Glomerular endothelial cell (primary cell): Measurements from ENCODE around the gene VMAC. TPM values are rescaled to one million over a fixed set of nuclear protein-coding genes. Genes with fewer than 3 reads are reported as not detected.

Experiments
- DNase-seq: peaks from one replicate; pipeline ENCODE4 v3.0.0-alpha.2; 2011; ENCODE audit warnings: low read depth, low spot score; ENCODE audit errors: extremely low read depth
- total RNA-seq: library from RNA; depleted of rRNA; stranded (reverse); fragments of >200 nt; gene quantifications from 2 replicates; pipeline ENCODE4 v1.2.3, GENCODE V29; 2015

The VMAC gene
- total RNA-seq, 1 donor from 2014 or later = 6.1 TPM

DNA sequence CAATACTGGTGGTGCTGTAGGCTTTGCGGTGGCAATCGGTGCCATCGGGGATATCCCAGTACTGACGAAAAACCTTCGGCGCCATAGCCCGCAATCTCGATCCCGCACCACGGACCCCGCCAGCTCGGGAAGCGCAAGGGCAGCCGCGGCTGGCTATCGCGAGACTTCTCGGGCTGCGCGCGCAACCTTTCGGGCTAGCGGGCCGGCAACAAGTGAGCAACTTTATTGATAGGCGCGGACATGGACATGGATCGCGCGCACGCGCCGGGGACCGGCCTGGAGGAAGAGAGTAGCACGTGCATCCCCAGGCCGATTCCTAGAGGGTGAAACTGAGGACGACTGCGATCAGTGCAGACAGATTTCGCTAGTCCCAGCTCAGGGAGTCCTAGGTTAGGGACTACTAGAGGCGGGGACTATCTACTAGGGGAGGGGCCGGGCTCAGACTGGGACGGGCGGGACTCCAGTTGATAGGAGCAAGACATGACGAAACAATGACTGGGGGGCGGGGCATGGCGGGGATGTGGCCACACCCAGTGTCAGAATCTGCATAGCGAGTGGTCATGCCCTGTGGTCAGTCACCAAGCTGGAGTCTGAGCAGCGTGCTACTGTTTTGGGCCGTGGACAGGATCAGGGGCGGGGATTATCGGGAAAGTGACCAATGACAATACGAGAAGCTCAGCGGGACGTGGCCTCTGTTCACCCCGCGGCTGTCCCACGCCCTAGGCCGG is 884 bp upstream of the VMAC start, which contains the start of gene NDUFA11:
Gene NDUFA11 (minus strand): TSS at position 167 of the 728 bp plus-strand sequence. CDS start 82 bp downstream, at position 85.
- no peak for DNase-seq

DNA sequence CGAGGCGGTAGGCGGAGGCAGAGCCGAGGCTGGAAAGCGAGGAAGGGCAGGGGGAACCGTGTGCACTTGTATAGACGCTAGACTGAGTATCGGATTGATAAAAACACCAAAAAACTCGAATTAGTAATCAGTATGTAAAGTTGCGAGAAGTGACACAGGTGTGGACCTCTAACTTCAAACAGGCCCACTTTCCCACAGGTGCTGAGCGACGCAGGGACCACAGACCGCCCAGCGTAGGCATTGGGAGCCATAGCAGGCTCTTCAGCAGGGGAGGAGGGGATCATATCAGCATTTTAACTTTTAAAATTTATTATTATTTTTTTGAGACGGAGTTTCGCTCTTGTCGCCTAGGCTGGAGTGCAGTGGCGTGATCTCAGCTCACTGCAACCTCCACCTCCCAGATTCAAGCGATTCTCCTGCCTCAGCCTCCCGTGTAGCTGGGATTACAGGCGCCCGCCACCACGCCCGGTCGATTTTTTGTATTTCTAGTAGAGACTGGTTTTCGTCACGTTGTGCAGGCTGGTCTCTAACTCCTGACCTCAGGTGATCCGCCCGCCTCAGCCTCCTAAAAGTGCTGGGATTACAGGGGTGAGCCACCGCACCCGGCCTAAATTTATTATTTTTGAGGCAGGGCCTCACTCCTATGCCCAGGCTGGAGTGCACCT is 574 bp downstream of the VMAC start:
- no peak for DNase-seq

DNA sequence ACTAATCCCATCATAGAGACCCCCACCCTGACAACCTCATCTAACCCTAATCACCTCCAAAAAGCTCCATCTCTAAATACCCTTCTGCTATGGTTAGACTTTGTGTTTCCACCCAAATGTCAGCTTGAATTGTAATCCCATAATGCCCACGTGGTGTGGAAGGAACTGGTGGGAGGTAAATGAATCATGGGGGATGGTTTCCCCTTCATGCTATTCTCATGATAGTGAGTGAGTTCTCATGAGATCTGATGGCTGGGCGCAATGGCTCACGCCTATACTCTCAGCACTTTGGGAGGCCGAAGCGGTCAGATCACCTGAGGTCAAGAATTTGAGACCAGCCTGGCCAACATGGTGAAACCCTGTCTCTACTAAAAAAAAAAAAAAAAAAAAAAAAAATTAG is 2.6 kb downstream of the VMAC start:
- DNase-seq = no peak

DNA sequence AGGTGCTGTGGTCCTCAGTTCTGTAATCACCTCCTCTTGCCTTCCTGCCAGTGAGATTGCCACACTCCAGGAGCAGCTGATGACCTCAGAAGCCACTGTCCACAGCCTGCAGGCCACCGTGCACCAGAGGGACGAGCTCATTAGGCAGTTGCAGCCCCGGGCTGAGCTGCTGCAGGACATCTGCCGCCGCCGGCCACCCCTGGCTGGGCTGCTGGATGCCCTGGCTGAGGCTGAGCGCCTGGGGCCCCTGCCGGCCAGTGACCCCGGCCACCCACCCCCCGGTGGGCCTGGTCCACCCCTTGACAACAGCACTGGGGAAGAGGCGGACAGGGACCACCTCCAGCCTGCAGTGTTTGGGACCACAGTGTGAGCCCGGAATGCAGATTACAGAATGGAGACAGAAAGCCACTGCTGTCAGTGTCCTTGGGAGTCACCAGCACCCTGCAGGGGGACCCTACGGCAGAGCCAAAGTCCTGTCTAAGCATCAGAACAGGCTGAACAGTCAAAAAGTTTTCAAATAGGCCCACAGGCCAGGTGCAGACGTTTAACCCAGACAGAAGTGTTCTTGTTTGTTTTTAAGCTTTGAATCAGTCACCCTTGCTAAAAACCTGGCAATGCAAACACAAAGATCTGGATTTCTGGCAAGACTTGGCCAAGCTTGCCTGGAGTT is 4.2 kb downstream of the VMAC start:
- no peak for DNase-seq

DNA sequence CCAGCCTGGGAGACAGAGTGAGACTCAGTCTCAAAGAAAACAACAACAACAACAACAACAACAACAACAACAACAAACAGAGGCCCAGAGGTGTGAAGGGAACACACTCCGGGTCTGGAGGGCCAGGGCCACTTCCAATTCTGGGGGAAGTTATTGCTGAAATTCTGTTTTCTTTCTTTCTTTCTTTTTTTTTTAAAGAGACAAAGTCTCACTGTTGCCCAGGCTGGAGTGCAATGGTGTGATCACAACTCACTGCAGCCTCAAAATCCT is 5.9 kb downstream of the VMAC start:
- no peak for DNase-seq

DNA sequence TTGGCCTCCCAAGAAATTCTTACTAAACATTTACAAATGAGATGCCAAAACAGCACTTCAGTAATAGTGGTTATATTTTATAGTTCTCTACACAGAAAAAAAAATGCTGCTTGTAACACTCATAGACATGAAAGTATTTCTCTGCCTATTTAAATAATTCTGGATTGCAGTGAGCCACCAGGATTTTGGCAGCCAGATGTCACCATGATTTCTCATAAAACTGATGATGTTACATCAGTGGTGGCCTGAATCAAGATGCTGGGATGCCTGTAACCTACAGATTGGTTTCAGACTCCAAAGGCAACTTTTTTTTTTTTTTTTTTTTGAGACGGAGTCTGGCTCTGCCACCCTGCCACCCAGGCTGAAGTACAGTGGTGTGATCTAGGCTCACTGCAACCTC is 6.7 kb downstream of the VMAC start:
- no peak for DNase-seq

DNA sequence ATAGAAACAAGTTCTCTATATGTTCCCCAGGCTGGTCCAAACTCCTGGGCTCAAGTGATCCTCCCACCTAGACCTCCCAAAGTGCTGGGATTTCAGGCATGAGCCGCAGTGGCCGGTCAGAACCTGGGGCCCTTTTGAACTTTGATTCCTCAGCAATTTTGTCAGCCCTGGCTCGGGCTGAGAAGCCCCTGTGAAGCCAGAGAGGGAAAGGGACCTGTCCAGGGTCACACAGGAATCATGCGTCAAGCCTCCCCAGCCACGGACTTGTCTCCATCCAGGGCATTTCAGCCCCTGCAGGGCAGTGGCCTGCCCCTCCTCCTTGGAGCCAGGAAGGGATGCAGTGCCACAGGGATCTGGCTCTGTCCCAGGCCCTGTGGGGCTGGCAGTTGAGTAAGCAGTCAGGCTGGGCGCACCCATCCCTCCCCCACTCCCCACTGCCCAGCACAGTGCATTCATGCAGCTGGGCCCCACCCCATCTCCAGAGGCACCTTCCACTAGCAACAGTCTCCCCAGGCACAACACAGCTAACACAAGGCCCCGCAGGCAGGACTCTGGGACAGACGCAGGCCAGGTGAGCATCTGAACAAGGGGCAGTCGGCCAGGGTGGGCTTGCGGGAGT is 9.2 kb downstream of the VMAC start, which contains the start of gene CAPS:
Gene CAPS (plus strand): TSS at position 516 of the 619 bp plus-strand sequence. CDS start 153 bp downstream, outside the sequence.
- no peak for DNase-seq

DNA sequence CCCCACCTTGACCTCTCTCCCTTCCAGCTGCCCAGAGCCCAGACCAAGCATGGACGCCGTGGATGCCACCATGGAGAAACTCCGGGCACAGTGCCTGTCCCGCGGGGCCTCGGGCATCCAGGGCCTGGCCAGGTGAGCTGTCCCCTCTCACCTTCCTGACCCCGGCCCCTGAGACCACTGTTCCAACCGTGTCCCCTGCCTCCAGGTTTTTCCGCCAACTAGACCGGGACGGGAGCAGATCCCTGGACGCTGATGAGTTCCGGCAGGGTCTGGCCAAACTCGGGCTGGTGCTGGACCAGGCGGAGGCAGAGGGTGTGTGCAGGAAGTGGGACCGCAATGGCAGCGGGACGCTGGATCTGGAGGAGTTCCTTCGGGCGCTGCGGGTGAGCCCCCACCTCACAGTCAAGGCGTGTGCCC is 9.7 kb downstream of the VMAC start:
- no peak for DNase-seq

DNA sequence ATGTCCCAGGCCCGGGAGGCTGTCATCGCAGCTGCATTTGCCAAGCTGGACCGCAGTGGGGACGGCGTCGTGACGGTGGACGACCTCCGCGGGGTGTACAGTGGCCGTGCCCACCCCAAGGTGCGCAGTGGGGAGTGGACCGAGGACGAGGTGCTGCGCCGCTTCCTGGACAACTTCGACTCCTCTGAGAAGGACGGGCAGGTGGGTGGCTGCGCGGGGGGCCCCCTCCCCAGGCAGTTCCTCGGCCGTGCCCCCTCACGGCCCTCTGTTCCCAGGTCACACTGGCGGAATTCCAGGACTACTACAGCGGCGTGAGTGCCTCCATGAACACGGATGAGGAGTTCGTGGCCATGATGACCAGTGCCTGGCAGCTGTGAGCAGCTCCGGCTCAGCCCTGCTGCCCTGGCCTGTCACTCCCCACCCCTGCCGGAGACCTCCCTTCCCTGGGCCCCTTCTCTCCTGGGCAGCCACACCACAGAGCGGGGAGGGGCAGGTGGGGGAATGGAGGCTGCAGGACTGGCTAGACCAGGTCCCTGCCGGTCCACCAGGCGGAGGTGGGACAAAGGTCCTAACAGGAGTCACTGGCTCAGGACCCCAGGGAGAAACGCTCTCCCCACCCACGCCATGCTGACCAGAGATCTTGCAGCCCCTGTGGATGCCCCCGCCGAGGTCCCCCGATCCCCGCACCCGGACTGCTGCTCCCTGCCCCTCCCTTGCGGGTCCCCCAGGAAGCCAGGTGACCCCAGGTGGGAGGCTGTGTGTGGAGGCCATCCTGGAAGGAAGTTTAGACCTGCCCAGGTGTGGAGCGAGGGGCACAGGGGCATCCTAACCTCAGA is 10.5 kb downstream of the VMAC start:
- DNase-seq = no peak

DNA sequence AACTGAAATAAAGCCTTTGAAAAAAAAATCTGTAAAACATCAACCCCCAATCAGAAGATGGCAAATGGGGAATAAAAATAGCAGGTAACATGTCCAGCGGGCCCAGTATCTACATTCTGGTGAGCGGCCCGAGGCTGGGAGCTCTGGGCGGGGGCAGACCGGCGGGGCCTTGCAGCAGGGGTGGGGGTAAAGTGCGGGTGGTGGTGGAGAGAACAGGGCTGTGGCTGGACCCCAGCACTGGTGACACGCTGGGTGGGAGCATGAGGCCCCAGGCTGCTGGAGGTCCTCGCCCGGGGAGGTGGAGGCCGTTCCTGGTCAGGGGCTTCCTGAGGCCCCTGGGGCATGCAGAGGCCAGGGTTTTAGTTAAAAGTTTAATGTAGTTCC is 11.1 kb downstream of the VMAC start:
- DNase-seq = no peak

DNA sequence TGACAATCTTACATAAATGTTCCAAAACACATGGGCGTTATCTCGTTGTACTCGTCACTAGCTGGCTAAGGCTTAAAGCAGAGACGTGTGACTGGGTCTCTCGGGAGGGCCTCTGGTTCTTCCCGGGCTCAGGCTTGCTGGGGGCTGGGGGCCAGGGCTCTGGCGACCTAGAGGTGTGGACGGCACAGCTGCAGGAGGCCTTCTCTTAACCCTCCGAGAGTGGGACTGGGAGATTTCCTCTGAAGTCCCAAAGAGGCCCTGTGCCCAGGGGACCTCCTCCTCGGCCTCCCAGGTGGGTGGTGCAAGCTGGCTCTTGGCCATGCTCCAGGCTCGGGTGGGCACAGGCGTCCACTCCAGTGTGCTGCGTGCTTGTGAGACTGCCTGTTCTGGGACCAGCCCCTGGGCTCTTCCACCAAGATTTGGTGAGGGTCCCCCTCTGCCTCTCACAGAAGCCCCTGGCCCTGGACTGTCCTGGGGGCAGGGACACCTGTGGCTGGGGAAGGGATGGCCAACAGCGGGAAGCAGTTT is 11.6 kb downstream of the VMAC start:
- no peak for DNase-seq

DNA sequence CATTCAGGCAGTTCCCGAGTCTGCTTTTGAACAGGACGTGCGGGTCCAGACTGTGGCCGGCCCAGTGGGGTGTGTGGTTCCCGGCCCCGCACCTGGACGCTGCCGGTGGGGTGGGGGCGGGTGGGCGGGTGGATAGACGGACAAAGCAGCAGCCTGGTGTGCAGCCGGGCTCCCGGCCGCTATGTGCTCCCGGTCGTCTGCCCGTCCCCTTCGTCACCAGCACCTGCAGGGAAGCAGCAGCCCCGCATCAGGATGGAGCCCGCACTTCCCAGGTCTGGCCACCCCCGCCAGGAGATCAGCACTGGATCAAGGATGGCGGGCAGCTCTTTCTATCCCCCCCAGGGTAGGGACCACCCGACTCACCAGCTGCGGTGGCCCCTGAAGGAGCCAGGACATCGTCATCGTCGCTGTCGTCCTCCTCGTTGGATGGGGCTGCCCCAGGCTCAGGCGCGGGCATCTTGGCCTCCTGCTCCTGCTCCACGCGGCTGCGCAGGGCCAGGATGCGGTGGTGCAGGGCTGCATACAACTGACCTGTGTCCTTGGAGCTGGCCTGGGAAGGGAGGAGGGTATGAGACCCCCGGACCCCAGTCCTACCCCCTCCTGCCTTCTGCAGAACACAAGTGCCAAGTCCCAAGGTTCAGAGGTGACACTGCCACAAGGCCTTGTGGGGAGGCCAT is 12.9 kb downstream of the VMAC start:
- DNase-seq = no peak

DNA sequence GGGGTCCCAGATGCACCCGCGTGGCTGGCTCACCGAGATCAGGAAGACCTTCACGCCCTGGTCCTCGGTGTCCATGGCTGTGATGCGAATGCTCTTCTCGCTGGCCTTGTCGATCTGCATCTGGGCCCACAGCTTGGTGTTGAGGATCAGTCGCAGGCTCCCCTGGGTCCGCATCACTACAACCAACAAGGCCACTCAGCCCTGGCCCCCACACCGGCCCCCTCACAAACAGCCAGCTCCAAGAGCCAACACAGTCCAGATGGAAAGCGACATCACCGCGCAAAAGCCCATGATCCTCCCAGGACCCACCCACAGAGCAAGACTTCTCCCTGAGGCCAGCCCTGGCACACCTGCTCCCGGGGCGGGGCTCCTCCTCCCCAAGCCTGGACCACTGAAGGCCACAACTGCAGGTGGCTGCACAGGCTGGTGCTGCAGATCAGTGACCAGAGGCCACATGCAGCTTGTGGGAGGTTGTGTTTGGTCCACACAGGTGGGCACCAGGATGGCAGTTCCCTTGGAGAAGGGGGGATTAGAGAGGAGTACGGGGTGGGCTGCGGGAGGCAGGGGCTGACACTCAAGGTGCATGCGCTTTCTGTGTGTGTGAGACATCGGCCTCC is 13.9 kb downstream of the VMAC start:
- no peak for DNase-seq

DNA sequence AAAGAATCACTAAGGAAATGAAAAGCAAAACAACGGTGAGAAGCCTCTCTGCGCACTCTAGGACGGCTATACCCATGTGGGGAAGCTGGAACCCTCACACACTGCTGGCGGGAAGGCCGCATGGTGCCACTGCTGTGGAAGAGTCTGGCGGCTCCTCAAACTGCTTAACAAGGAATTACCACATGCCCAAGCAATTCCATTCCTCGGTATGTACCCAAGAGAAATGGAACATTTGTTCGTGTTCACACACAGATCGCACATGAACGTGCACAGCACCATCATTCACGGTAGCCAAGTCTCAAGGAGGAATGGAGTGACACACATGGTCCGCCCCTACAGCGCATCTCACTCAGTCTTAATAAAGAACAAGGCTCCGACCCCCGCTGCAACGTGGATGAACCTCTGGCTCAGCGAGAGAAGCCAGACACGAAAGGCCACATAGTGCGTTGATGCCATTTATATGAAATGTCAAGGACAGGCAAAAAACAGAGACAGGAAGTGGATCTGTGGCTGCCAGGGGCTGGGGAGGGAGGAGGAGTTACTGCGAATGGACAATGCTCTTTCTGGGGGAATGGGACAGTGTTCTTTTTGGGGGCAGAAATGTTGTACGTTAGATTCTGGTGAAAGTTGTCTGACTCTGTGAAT is 17.0 kb downstream of the VMAC start:
- no peak for DNase-seq

DNA sequence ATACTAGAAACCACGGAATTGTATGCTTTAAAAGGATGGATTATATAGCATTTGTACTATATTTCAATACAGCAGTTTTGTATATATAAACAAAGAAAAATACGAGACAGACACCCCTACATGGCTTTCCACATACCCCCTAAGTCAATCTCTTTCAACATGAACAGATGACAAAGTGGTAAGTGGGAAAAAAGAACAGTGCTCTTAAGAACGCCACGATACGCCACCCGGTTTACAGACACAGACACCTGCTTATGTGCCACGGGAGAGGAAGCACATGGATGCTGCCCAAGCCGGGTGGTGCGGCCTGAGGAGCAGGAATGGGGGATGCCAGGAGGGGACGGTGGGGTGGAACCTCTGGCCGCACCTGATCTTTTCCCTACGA is 17.5 kb downstream of the VMAC start:
- DNase-seq = no peak

DNA sequence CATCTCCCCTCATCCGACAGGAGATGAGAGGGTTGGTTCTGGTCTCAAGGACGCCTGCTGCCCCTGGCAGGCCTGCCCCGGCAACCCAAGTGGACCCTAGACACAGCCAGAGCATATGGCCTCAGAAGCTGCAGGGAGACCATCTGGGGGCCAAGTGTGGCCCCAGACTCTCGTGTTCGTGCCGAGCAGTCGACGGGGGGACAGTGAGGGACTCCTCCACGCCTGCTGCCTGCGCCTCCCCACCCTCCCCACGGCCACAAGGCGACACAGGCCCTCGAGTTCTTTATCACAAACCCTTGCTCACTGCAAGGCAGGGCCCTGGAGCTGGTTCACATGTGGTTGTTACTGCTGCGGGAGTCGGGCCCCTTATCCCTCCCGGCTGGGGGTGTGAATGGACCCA is 18.7 kb downstream of the VMAC start:
- no peak for DNase-seq

DNA sequence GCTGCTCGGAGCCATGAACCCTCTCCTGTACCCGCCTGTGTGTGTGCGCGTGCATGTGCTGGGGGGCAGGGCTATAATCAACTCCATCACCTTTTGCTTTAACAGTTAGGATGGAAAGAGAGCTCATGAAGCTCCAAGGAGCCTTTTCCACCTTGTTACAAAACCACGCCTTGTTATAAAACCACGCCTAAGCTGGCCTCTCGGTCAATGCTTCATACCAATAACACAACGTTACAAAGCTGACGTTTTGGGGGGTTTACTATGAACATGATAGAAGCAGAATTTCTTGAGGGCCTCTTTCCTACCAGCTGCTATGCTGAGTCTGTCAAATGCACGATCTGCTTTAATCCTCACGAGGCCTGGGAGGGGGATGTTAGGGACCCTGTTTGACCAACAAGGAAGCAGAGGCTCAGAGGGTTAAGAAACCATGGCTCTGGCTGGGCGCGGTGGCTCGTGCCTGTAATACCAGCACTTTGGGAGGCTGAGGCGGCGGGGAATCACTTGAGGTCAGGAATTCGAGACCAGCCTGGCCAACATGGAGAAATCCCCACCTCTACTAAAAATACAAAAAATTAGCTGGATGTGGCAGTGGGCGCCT is 21.3 kb downstream of the VMAC start:
- DNase-seq = no peak

DNA sequence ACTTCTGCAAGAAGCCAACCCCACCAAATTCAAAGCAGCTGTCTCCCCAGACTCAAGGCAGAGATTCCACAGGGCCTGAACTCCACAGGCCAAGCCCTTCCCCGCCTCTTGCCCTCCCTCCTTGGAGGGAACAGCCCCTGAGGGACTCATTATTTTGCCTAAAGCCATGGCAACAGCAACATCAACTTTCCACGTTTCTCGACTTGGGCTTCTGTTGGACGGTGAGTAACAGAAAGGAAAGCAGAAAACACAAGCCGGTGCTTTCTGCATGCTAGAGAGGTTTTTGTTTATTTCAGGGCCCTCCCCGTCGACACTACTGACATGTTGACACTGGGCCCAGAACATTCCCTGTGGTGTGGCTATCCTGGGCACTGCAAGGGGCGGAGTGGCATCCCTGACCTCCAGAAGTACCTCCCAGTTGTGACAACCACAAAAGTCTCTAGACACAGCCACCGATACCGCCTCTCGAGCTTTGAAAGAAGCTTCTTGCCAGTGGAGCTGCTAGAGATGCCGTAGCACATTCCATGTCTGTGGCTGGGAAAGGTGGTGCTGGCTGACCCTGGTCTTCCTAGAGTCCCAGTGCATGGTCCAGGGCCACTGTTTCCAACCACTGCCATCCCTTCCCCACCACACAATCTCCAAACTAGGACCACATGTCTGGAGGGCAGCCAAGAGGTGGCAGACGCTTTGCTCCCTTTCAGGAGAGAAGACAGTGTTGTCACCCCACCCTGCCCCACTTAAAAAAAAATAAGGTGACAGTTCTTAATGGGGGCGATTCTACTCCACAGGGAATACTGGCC is 22.2 kb downstream of the VMAC start:
- DNase-seq = no peak
